Breast epithelium (tissue), 3 donors: ENCODE measurements around the gene CACHD1.

ENCODE experiments used
- CTCF ChIP-seq, 3 donors: fragments of 450-650 bp; IDR thresholded peaks; one replicate each; pipeline ENCODE4 v1.5.1; 2016 to 2017; ENCODE audit warnings: antibody characterized with exemption in 3 of 3, mild to moderate bottlenecking in 3 of 3, moderate library complexity in 3 of 3
- POLR2A ChIP-seq: fragments of 450-650 bp; IDR thresholded peaks from one replicate; pipeline ENCODE4 v1.6.1; 2016; ENCODE audit warnings: antibody characterized with exemption, mild to moderate bottlenecking, moderate library complexity

DNA sequence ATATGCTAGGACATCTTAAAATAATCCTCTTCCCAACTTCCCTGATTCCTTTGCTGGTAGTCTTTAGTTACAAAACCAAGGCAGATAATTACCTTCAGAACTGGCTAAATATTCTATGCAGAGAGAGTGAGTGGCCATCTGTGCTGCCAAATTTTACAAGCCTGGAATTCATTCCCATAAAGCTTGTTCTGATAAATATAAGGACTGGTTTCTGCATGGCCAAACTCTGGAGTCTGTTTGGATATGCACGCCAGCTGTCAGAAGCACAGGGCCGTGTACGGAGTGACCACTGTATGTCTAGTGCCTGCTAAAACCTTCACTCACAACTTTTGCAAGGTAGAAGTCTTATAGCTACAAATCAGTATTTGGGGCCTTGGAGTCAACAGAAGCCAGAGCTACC, 208.4 kb downstream of the CACHD1 start:
- TF ChIP-seq CTCF (IDR thresholded peaks at IDR 0.05) = no peak
- TF ChIP-seq POLR2A = no peak
